Measurements from ENCODE around the gene ODAD3.
"Not testable (repeated sequence)": the region's sequence is repeated elsewhere in the genome, so short reads cannot be mapped to it uniquely, and the experiment has no call there.

DNA sequence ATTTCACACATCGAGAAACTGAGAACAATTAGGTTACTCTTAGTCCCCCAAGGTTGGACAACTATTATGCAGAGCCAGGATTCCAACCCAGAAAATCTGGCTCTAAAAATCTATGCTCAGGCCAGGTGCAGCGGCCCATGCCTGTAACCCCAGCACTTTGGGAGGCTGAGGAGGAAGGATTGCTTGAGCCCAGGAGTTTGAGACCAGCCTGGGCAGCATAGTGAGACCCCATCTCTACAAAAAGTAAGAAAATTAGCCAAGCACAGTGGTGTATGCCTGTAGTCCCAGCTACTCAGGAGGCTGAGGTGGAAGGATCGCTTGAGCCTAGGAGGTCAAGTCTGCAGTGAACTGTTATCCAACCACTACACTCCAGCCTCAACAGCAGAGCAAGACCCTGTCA lies 1.4 kb downstream of the ODAD3 start:
- TF ChIP-seq, protein P1, sequence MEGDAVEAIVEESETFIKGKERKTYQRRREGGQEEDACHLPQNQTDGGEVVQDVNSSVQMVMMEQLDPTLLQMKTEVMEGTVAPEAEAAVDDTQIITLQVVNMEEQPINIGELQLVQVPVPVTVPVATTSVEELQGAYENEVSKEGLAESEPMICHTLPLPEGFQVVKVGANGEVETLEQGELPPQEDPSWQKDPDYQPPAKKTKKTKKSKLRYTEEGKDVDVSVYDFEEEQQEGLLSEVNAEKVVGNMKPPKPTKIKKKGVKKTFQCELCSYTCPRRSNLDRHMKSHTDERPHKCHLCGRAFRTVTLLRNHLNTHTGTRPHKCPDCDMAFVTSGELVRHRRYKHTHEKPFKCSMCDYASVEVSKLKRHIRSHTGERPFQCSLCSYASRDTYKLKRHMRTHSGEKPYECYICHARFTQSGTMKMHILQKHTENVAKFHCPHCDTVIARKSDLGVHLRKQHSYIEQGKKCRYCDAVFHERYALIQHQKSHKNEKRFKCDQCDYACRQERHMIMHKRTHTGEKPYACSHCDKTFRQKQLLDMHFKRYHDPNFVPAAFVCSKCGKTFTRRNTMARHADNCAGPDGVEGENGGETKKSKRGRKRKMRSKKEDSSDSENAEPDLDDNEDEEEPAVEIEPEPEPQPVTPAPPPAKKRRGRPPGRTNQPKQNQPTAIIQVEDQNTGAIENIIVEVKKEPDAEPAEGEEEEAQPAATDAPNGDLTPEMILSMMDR (IDR thresholded peaks at IDR 0.05; ENCODE audit: poor library complexity): not testable (repeated sequence)
- not testable (repeated sequence) for TF ChIP-seq EZH2 (IDR thresholded peaks at IDR 0.05; ENCODE audit: borderline replicate concordance)

Measured in hepatocyte (in vitro differentiated cells).